ENCODE results near the gene CTDSPL. TPM values are rescaled to one million over a fixed set of nuclear protein-coding genes. Genes with fewer than 3 reads are reported as not detected.
"Not testable (repeated sequence)": the region's sequence is repeated elsewhere in the genome, so short reads cannot be mapped to it uniquely, and the experiment has no call there.

Gene CTDSPL
- total RNA-seq, 1 donor from 2014 or later = 176 TPM

DNA sequence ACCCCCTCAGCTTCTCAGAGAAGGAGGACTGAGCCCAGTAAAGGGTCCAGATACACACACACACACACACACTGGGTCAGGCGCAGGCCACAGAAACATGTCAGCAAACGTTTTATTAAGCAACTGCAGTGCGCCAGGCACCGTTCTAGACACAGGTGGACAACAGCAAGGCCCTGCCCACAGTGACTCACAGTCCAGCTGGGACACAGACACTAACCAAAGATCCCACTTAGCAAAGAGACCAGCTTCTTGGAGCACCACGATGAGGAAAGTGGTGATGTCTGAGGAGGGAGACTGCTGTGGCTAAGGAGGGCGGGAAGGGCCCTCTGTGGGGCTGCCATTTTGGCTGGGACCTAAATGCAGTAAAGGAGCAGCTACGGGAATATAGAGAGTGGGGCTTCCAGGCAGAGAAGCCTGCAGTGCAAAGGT is 126.1 kb downstream of the CTDSPL start:
- DNase-seq (ENCODE audit: low spot score) = no peak

GRCh38 chr3:37988376-37988775 is 126.7 kb downstream of the CTDSPL start:
- not testable (repeated sequence) for DNase-seq (ENCODE audit: low spot score)

- DNase-seq (ENCODE audit: low spot score) = no peak
Observed at GRCh38 chr3:37988931-37989525, 127.3 kb downstream of the CTDSPL start.

DNA sequence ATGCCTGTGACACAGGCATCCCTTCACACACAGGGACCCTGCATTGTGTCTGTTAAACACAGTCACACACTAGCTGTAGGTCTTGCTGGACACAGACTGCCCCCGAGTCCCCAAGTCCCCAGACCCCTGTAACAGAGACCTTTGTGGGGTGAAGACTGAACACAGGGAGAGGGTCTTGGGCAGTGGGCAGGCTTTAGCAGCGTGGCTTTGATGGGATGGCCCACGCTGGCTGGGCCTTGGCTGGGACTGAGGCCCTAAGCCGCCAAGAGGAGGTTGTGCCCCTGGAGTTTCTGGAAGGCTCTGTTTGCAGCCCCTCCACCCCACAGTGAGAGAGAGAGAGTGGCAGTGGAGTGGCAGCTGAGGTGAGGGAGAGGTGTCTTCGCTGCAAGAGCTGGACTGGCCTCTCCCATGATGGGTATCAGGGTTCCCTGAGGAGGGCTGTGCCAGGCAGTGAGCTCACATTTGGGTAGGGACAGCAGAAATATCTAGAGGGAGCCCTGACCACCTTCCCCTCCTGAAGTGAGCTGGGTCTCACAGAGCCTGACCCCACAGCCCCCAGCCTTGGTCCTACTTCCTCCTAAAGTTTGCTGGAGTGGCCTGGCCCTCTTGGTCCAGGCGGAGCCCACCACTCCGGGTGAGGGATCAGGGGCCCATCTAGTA is 128.3 kb downstream of the CTDSPL start:
- no peak for DNase-seq (ENCODE audit: low spot score)

DNA sequence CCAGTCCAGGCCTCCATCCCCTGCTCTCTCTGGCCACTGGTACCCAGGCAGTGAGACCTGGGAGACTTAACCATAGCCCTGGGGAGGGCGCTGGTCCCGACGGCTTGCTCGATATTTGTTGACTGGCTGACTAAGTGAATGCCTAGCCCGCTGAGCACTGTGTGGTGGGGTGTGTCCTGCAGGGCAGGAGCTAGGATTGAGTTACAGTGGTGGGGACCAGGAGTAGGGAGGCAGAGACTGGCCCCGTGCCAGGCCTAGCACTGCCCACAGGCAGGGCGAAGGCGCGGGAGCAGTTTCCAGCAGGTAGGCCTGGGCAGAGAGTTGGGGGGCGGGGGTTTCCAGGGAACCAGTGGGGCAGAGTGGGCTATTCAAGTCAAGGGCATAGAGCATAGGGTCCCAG is 128.8 kb downstream of the CTDSPL start, which contains the start of gene VILL:
Gene VILL (plus strand): TSS at position 260 of the 400 bp plus-strand sequence. CDS start 2,887 bp downstream, outside the sequence.
- peak; percentile 85 for DNase-seq (ENCODE audit: low spot score)

DNA sequence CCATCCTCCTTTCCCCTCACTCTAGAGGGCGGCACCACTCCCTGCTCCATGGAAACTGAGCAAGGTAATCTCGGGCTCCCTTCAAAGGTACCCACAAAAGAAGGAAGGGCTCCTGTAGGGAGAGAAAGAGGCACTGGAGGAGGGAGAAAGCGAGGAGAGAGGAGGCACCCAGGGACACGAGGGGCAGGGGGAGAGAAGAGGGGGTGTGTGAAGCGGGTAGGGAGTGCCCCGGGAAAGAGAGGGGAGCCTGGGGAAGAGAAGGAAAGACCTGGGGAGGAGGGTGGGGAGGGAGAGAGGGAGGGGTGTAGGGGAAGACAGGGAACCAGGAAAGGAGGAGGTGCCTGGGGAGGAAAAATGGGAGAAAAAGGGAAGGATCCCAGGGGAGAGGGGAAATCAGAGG is 129.4 kb downstream of the CTDSPL start:
- no peak for DNase-seq (ENCODE audit: low spot score)

DNA sequence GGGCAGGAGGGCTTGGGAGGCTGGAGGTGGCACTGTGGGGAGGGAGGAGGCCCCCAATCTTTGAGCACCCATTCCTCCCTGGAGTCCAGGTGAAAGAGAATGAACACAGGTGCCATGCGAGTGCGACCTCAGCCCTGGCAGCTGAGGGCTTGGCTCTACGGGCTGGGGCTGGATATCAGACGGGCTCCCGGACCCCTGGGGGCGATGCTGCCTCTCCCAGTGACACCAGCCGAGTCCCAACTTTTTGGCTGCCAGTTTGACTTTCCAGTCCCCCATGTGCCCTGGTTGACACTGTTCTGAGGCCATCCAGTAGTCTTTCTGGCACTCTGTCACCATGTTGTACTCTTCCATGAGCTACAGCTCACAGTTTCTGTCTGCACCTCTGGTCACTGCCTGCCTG is 130.1 kb downstream of the CTDSPL start:
- DNase-seq (ENCODE audit: low spot score) = no peak

DNA sequence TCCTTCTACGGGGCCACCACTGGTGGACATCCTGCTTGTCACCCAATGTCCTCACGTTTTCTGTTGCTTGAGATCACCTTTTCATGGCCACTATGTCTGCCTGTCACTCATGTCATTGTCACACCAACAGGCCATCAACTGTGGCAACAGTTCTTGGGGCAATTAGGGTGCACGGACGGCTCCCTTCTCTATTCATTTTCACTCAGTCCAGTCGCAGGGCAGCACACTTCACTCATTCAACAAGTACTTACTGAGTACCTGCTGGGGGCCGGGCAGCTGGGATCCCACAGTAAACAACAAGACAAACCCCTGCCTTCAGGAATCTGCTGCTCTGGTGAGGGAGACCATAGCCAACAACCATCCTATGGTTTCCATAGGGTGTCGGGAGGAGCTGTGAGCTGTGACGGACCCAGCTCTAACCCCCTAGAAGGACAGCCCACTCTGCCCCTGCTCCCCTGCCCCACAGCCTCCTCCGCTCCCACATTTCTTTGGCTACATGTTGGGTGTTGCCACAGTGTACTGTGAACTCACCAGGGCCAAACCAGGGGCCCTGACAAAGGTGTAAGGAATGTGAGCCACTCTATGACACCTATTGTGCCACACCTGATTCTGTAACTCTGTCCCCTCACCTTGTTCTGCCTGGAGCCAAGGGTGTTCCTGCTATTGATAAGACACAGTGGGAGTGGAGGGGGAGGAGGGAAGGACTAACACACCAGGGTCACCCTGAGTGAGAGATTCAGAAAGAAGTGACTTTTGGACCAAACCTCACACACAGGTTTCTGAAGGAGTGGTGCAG is 130.8 kb downstream of the CTDSPL start:
- DNase-seq (ENCODE audit: low spot score) = peak; percentile 90

- DNase-seq (ENCODE audit: low spot score) = no peak
Observed at GRCh38 chr3:37993067-37993455, 131.4 kb downstream of the CTDSPL start.

DNA sequence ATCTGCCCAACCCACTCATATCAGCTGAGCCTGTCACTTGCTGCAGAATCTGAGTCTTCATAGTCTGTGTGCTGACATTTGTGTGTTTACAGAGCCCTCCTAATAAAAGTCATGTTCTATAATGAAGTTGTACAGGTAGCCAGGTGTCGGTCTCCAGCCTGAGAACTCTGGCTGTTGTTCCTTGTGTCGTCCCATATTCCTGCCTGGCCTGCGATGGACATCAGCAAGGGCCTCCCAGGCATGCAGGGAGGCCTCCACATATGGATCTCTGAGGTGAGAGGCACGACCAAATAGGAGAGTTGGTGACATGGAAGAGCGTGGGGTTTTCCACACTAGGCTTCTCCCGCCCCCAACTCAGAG is 131.8 kb downstream of the CTDSPL start:
- DNase-seq (ENCODE audit: low spot score) = no peak

- peak; percentile 78 for DNase-seq (ENCODE audit: low spot score)
Observed at GRCh38 chr3:37993820-37994638, 132.3 kb downstream of the CTDSPL start.

GRCh38 chr3:37994639-37994972 is 132.9 kb downstream of the CTDSPL start:
- no peak for DNase-seq (ENCODE audit: low spot score)

DNA sequence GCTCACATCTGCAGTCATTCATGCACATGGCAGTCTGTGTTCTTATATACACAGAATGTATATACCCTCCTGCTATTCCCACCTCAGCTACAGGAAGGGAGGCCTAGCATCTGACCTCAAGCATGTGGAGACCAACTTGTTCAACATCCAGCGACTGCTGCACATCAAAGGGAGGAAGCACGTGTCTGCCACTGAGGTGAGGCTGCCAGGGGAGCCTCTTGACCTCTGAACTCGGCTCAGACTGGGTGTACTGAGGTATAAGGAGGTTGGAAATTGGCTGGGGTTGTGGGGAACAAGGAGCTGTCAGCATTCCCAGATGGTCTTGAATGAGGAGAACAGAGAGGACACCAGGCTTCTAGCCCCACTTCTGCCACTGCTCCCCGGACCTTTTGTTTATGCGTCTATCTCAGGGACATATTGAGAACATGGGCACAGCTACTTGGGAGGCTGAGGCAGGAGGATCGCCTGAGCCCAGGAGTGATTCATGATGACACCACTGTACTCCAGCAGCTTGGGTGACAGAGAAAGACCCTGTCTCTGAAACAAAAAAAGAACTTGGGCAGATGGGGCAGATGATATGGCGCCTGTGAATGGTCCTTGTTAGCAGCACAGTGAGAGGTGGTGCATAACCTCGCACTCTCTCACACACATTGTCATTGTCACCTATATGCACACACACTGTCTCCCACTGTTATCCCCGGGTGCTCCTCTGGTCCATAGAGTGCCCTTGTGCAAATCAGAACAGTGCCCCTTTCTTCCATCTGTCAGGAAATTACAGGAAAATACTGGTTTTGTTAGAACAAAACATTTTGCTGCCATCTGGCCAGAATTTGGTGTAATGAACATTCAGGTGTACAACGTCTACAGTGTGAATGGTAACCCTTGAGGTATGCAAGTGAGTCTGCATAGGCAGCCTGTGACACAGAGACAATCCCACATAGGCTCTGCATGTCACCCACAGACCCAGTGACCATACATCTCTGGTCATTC is 134.3 kb downstream of the CTDSPL start:
- no peak for DNase-seq (ENCODE audit: low spot score)

- peak; percentile 80 for DNase-seq (ENCODE audit: low spot score)
Observed at GRCh38 chr3:37996785-37997301, 135.2 kb downstream of the CTDSPL start.

- DNase-seq (ENCODE audit: low spot score) = no peak
Observed at GRCh38 chr3:37997342-37997741, 135.7 kb downstream of the CTDSPL start.

DNA sequence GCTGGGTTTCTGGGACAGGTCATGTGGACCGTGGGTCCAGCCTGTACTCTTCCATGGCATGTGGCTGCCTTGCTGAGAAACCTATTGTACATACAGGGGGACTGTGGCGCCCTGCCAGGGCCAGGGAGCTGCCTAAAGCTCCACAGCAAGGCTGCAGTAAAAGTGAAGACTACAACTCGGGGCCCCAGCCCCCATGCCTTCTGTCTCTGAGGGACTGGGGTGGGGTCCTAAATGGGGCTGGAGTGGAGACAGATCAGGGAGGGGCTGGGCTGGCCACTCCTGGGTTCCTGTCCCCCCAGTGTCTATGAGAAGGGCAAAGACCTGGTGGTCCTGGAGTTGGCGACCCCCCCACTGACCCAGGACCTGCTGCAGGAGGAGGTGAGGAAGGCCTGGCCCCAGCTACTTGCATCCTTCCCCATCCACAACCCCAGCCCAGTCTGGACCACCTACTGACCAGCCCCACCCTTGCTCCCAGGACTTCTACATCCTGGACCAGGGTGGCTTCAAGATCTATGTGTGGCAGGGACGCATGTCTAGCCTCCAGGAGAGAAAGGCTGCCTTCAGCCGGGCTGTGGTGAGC is 136.2 kb downstream of the CTDSPL start:
- no peak for DNase-seq (ENCODE audit: low spot score)

- DNase-seq (ENCODE audit: low spot score) = no peak
Observed at GRCh38 chr3:37999836-38000235, 138.2 kb downstream of the CTDSPL start.

DNA sequence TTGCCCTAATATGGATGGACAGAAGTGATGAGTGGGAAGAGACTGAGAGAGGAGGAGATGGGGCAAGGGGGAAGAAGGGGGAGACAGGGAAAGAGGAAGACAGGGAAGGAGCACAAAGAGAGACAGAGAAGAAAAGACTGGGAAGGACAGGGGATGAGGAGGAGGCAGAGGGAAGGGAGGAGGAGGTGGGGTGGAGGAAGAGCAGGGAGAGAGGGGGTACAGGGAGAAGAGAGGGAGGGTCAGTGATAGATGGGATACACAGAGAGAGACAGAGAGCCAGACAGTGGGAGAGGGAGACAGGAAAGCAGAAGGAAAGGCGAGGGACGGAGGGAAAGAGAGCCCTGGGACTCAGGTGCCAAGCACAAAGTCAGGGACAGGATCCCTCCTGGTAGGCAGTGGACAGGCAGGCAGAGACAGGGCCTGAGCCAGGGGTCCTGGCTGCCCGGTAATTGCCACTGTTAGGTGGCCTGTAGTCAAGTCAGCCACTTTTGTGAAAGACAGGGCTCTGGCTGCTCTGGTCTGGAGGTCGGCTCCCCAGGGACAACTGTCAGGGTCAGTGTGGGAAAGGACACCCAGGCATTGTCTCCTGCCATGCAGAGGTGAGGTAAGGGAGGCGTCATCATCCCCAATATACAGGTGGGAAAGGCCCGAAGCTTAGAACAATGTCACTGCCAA is 138.7 kb downstream of the CTDSPL start:
- no peak for DNase-seq (ENCODE audit: low spot score)

- no peak for DNase-seq (ENCODE audit: low spot score)
Observed at GRCh38 chr3:38000965-38001455, 139.3 kb downstream of the CTDSPL start.
